Sigmoid colon (tissue), 7 donors: ENCODE measurements around the gene CSPG5. TPM values are rescaled to one million over a fixed set of nuclear protein-coding genes. Genes with fewer than 3 reads are reported as not detected.

Experiments
- DNase-seq: peaks from one replicate; pipeline ENCODE4 v3.0.0-alpha.2; 2019
- H3K27ac ChIP-seq, 4 donors: fragments of 200-600 bp; sonication (generic); one replicate each; pipeline ENCODE4 v1.5.1; 2016 to 2019; ENCODE audit warnings: mild to moderate bottlenecking in 1 of 4
- H3K27me3 ChIP-seq, 3 donors: fragments of 200-600 bp; sonication (generic); one replicate each; pipeline ENCODE4 v1.5.1; 2019; ENCODE audit warnings: mild to moderate bottlenecking in 1 of 3
- H3K36me3 ChIP-seq, 4 donors: fragments of 200-600 bp; sonication (generic); one replicate each; pipeline ENCODE4 v1.5.1; 2016 to 2019
- H3K4me1 ChIP-seq, 4 donors: fragments of 200-600 bp; sonication (generic); one replicate each; pipeline ENCODE4 v1.5.1; 2017 to 2019
- H3K4me3 ChIP-seq, 4 donors: fragments of 200-600 bp; sonication (generic); one replicate each; pipeline ENCODE4 v1.5.1; 2017 to 2019; ENCODE audit warnings: mild to moderate bottlenecking in 2 of 4, moderate library complexity in 1 of 4
- H3K9me3 ChIP-seq, 4 donors: fragments of 200-600 bp in 3 of 4; sonication (generic) in 3 of 4; one replicate each; pipeline versions ENCODE4 v1.5.1 to v1.6.1; 2013 to 2019
- CTCF ChIP-seq, 4 experiments: fragments of 450-650 bp in 3 of 4; fragments of 200-600 bp in 1 of 4; IDR thresholded peaks; one replicate each; pipeline ENCODE4 v1.5.1; 2016 to 2019; ENCODE audit warnings: antibody characterized with exemption in 4 of 4, mild to moderate bottlenecking in 3 of 4, moderate library complexity in 2 of 4
- EP300 ChIP-seq, 4 donors: sonication (generic); formaldehyde crosslinking; IDR thresholded peaks; one replicate each; pipeline ENCODE4 v1.6.1; 2017; ENCODE audit warnings: antibody characterized with exemption in 4 of 4
- POLR2A ChIP-seq, 2 donors: fragments of 450-650 bp; IDR thresholded peaks; one replicate each; pipeline ENCODE4 v1.6.1; 2016; ENCODE audit warnings: antibody characterized with exemption in 2 of 2, mild to moderate bottlenecking in 2 of 2, moderate library complexity in 2 of 2
- POLR2AphosphoS5 ChIP-seq, 4 donors: sonication (generic); formaldehyde crosslinking; IDR thresholded peaks; one replicate each; pipeline ENCODE4 v1.6.1; 2017; ENCODE audit warnings: antibody characterized with exemption in 4 of 4
- WGBS, 2 donors: extraction: QIAGEN DNeasy Blood & Tissue Kit; methylation state at CpG; one replicate each; pipeline ENCODE4 v1.1.7; 2013; 5-methylcytosine and 5-hydroxymethylcytosine counted together
- intact Hi-C: fragments of 100-400 bp; cut with DNase I; formaldehyde crosslinking; loops from one replicate; pipeline ENCODE4 v1.15.1; 2023
- polyA plus RNA-seq, 3 donors: library from polyadenylated mRNA; stranded (reverse); fragments of 200-250 nt; gene quantifications; one replicate each; pipeline ENCODE4 v1.2.3, GENCODE V29; 2013
- total RNA-seq, 4 donors: library from RNA; depleted of rRNA; stranded (reverse); fragments of >200 nt; gene quantifications; one replicate each; pipeline ENCODE4 v1.1.0, GENCODE V29; 2016
- donor health status: healthy with polysubstance abuse.
- donor health status: Bipolar disorder and iron deficiency.
- donor health status: healthy.

Gene CSPG5
- total and polyA plus RNA-seq, 7 donors = 0.99 to 2.3 (median 1.4) TPM; not detected in 2

GRCh38 chr3:47573190-47574172, 5.2 kb downstream of the CSPG5 start:
- DNase-seq = no peak
- Histone ChIP-seq H3K4me3 (no peak overlapping the region), H3K4me1 (peaks cover 0 to 13% (median 10%) of the 10 kb centered on the region in 4 donors), H3K27ac (no peak overlapping the region), H3K9me3 (no peaks in the 10 kb centered on the region), H3K36me3 (no peaks in the 10 kb centered on the region), H3K27me3 (peaks cover 0 to 15% (median 0%) of the 10 kb centered on the region in 3 donors)
- intact Hi-C loops = loop anchor here (10.0 kb wide), 1 partner anchor 49 kb away; no protein-coding TSS in a partner anchor
- TF ChIP-seq CTCF (IDR thresholded peaks at IDR 0.05) = no peak
- TF ChIP-seq POLR2AphosphoS5 (IDR thresholded peaks at IDR 0.05) = no peak
- TF ChIP-seq POLR2A (IDR thresholded peaks at IDR 0.05) = no peak
- no peak for TF ChIP-seq EP300 (IDR thresholded peaks at IDR 0.05)
- WGBS, 2 donors = 78 to 80% methylated on average over 9 of the region's 9 CpGs

GRCh38 chr3:47571391-47572175, 7.1 kb downstream of the CSPG5 start:
- no peaks in the 10 kb centered on the region for H3K9me3 ChIP-seq
- H3K27ac ChIP-seq = no peak overlapping the region
- intact Hi-C loops = loop anchor here (10.0 kb wide), 1 partner anchor 47 kb away; no protein-coding TSS in a partner anchor
- no peak for DNase-seq
- peaks cover 0 to under 1% (median 0%) of the 10 kb centered on the region in 3 donors for H3K27me3 ChIP-seq
- WGBS, 2 donors = 79 to 84% methylated on average over 10 of the region's 10 CpGs
- H3K4me1 ChIP-seq = no peaks in the 10 kb centered on the region
- TF ChIP-seq POLR2AphosphoS5 (IDR thresholded peaks at IDR 0.05) = no peak
- TF ChIP-seq POLR2A (IDR thresholded peaks at IDR 0.05) = no peak
- no peak for TF ChIP-seq EP300 (IDR thresholded peaks at IDR 0.05)
- H3K36me3 ChIP-seq = no peaks in the 10 kb centered on the region
- H3K4me3 ChIP-seq = no peak overlapping the region

- Histone ChIP-seq H3K36me3 (no peaks in the 10 kb centered on the region), H3K27me3 (no peaks in the 10 kb centered on the region), H3K9me3 (no peaks in the 10 kb centered on the region), H3K4me3 (no peak overlapping the region), H3K27ac (no peak overlapping the region), H3K4me1 (no peaks in the 10 kb centered on the region)
- no peak for DNase-seq
- TF ChIP-seq POLR2A (IDR thresholded peaks at IDR 0.05) = no peak
- no peak for TF ChIP-seq EP300 (IDR thresholded peaks at IDR 0.05)
- no peak for TF ChIP-seq CTCF (IDR thresholded peaks at IDR 0.05)
- WGBS, 2 donors = 94 to 96% methylated on average over 6 of the region's 6 CpGs
- intact Hi-C loops = no loop called here
These were observed 9.8 kb downstream of the CSPG5 start for GRCh38 chr3:47568901-47569300.

GRCh38 chr3:47567149-47567548, 11.5 kb downstream of the CSPG5 start:
- no peak for DNase-seq
- Histone ChIP-seq H3K9me3 (no peaks in the 10 kb centered on the region), H3K27ac (no peak overlapping the region), H3K27me3 (no peaks in the 10 kb centered on the region), H3K4me3 (no peak overlapping the region), H3K4me1 (no peaks in the 10 kb centered on the region), H3K36me3 (no peaks in the 10 kb centered on the region)
- TF ChIP-seq EP300 (IDR thresholded peaks at IDR 0.05) (no peak), POLR2A (IDR thresholded peaks at IDR 0.05) (no peak), POLR2AphosphoS5 (IDR thresholded peaks at IDR 0.05) (no peak), CTCF (IDR thresholded peaks at IDR 0.05) (no peak)
- 86 to 89% methylated on average over 4 of the region's 4 CpGs for WGBS, 2 donors
- intact Hi-C loops = no loop called here

- Histone ChIP-seq H3K4me3 (no peak overlapping the region), H3K36me3 (no peaks in the 10 kb centered on the region), H3K27ac (no peak overlapping the region), H3K9me3 (no peaks in the 10 kb centered on the region), H3K27me3 (no peaks in the 10 kb centered on the region), H3K4me1 (no peaks in the 10 kb centered on the region)
- DNase-seq = no peak
- TF ChIP-seq CTCF (IDR thresholded peaks at IDR 0.05) (no peak), EP300 (IDR thresholded peaks at IDR 0.05) (no peak), POLR2AphosphoS5 (IDR thresholded peaks at IDR 0.05) (no peak), POLR2A (IDR thresholded peaks at IDR 0.05) (no peak)
- intact Hi-C loops = no loop called here
- WGBS, 2 donors = 93 to 94% methylated on average over 9 of the region's 9 CpGs
These were observed 12.0 kb downstream of the CSPG5 start for GRCh38 chr3:47566667-47567066.
